CD4-positive, alpha-beta T cell treated with Interferon gamma for 1 hour (primary cell): Measurements from ENCODE around the gene LGALS7.

Source experiments
- DNase-seq: peaks from one replicate; pipeline ENCODE4 v3.0.0-alpha.2; 2020

Gene LGALS7

GRCh38 chr19:38725469-38726283, 47.6 kb downstream of the LGALS7 start:
- no peak for DNase-seq

DNA sequence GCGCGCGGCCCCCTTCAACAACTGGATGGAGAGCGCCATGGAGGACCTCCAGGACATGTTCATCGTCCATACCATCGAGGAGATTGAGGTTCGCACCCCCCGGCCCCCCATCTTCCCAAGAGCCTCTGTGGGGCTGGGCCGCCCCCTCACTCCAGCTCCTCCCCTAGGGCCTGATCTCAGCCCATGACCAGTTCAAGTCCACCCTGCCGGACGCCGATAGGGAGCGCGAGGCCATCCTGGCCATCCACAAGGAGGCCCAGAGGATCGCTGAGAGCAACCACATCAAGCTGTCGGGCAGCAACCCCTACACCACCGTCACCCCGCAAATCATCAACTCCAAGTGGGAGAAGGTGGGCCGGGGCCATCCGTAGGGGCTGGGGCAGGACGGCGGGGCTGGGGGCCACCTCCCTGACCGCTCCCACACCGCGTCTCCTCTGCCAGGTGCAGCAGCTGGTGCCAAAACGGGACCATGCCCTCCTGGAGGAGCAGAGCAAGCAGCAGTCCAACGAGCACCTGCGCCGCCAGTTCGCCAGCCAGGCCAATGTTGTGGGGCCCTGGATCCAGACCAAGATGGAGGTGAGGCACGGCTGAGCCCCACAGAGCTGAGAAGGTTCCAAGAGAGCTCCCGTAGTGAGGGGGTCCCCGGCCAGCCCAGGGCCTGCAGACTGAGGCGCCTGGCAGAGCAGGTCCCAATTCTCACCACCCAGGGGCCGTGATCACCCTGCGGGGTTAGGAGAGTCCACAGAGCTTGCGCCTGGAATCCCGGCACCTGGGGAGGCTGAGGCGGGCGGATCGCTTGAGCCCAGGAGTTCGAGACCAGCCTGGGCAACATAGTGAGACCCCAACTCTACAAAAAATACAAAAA, 49.1 kb downstream of the LGALS7 start:
- no peak for DNase-seq

DNA sequence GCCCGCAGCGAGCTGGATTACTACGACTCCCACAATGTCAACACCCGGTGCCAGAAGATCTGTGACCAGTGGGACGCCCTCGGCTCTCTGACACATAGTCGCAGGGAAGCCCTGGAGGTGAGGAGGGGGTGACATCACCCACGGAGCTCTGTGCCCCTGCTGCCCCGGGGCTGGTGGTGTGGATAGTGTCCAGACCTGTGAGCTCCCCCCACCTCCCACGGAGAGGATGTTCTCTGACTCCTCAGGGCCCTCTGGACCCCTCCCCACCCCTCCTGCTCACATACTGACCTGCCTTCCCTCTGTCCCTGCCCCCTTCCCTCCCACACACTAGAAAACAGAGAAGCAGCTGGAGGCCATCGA, 49.7 kb downstream of the LGALS7 start:
- no peak for DNase-seq

- DNase-seq: no peak
Measured at GRCh38 chr19:38722947-38723605, 50.2 kb downstream of the LGALS7 start.

- no peak for DNase-seq
Measured at GRCh38 chr19:38721979-38722773, 51.1 kb downstream of the LGALS7 start.

DNA sequence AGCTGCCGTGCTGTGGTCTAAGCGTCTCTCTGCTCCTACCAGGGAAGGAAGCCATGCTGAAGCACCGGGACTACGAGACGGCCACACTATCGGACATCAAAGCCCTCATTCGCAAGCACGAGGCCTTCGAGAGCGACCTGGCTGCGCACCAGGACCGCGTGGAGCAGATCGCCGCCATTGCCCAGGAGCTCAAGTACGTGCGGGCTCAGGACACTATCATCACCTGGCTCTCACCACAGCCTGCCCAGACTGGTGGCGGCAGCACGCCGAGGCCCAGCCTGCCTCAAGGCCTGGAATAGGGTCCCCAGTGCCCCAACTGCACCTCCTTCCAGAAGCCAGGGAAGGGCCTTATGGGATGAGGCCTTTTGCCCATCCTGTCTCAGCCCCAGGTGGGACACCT, 51.8 kb downstream of the LGALS7 start:
- DNase-seq: no peak
